Erythroblast (primary cell): ENCODE results near the gene RASGRP3.

Experiments used
- GATA1 ChIP-seq: IDR thresholded peaks from 2 replicates; pipeline ENCODE4 v1.6.1; 2011; ENCODE audit warnings: low read depth, mild to moderate bottlenecking, control low read depth, low read length, moderate library complexity
- POLR2A ChIP-seq: IDR thresholded peaks from 2 replicates; pipeline ENCODE4 v1.6.1; 2011; ENCODE audit warnings: mild to moderate bottlenecking, low read length

- TF ChIP-seq POLR2A (no peak), GATA1 (no peak)
Observed at GRCh38 chr2:33599943-33600192, 123.4 kb downstream of the RASGRP3 start.
